Endothelial cell of umbilical vein (primary cell): ENCODE measurements around the gene NR1H3. TPM values are rescaled to one million over a fixed set of nuclear protein-coding genes. Genes with fewer than 3 reads are reported as not detected.

Experiments
- BruUV-seq: library from RNA; stranded (reverse); fragments of 400-500 nt; replicated peaks from 2 replicates; lab custom pipeline; 2021; lab: Mats Ljungman, UMichigan
- CTCF ChIA-PET: fragments of 300-600, 350-600 bp; sonication (Branson Sonifier 250); formaldehyde crosslinking; loops from one replicate; lab custom pipeline; 2021; ENCODE audit warnings: antibody characterized with exemption, inconsistent platforms; lab: Charles Lee
- POLR2A ChIA-PET: fragments of 300-600, 350-600 bp; sonication (Branson Sonifier 250); formaldehyde crosslinking; loops from one replicate; lab custom pipeline; 2021; ENCODE audit warnings: antibody characterized with exemption, inconsistent platforms; lab: Charles Lee
- DNase-seq: peaks from one replicate; pipeline ENCODE4 v3.0.0-alpha.2; 2011; ENCODE audit warnings: low read depth, low spot score
- FAIRE-seq: peaks from 2 replicates; lab custom pipeline; 2011; peaks lifted over from hg19 to GRCh38; lab: Jason Lieb, UNC
- H2AFZ ChIP-seq: 2 replicates; pipeline ENCODE4 v1.6.0; 2012; ENCODE audit warnings: low read depth, low read length, control low read depth, inconsistent platforms
- H3K27ac ChIP-seq: 2 replicates; pipeline ENCODE4 v1.5.1; 2011; ENCODE audit warnings: low read depth, mild to moderate bottlenecking, control low read depth, low read length, moderate library complexity; ENCODE audit not compliant: insufficient read depth
- H3K27me3 ChIP-seq, 2 experiments: 2 replicates each; pipeline versions ENCODE4 v1.6.0 to v1.6.1; 2011; ENCODE audit warnings: low read length in 2 of 2, mixed read lengths in 1 of 2; ENCODE audit not compliant: control insufficient read depth in 2 of 2, insufficient read depth in 2 of 2
- H3K36me3 ChIP-seq, 2 experiments: 2 replicates in 1 of 2; 3 replicates in 1 of 2; pipeline ENCODE4 v1.5.1; 2011; ENCODE audit warnings: low read length in 2 of 2, mild to moderate bottlenecking in 1 of 2, moderate library complexity in 1 of 2; ENCODE audit not compliant: control insufficient read depth in 2 of 2, insufficient read depth in 2 of 2; ENCODE audit errors: extremely low read depth in 1 of 2
- H3K4me1 ChIP-seq: 3 replicates; pipeline ENCODE4 v1.5.1; 2011; ENCODE audit warnings: mild to moderate bottlenecking, low read length; ENCODE audit not compliant: control insufficient read depth, insufficient read depth; ENCODE audit errors: extremely low read depth
- H3K4me2 ChIP-seq: 2 replicates; pipeline ENCODE4 v1.6.1; 2011; ENCODE audit warnings: low read length, control low read depth, mixed read lengths; ENCODE audit not compliant: insufficient read depth
- H3K4me3 ChIP-seq, 3 experiments: fragments of 200-600 bp in 1 of 3; sonication (generic), shearing (Covaris generic) in 1 of 3; replicated peaks in 1 of 3; 2 replicates each; pipeline ENCODE4 v1.5.1; 2011 to 2016; ENCODE audit warnings: control low read depth in 3 of 3, low read length in 3 of 3, mild to moderate bottlenecking in 2 of 3, inconsistent platforms in 1 of 3, low read depth in 1 of 3, moderate library complexity in 1 of 3; ENCODE audit not compliant: insufficient read depth in 1 of 3
- H3K79me2 ChIP-seq: 2 replicates; pipeline ENCODE4 v1.6.0; 2012; ENCODE audit warnings: low read length, inconsistent platforms; ENCODE audit not compliant: control insufficient read depth, insufficient read depth
- H3K9ac ChIP-seq: replicated peaks from 2 replicates; pipeline ENCODE3; 2011; ENCODE audit warnings: low read length, control low read depth; ENCODE audit not compliant: insufficient read depth; ENCODE audit errors: extremely low read depth
- H3K9me1 ChIP-seq: replicated peaks from 3 replicates; pipeline ENCODE4 v1.6.0; 2011; ENCODE audit warnings: mild to moderate bottlenecking, low read length; ENCODE audit not compliant: control insufficient read depth, insufficient read depth; ENCODE audit errors: extremely low read depth
- H3K9me3 ChIP-seq: replicated peaks from 2 replicates; pipeline ENCODE4 v1.5.1; 2012; ENCODE audit warnings: low read length, inconsistent platforms; ENCODE audit not compliant: control insufficient read depth, insufficient read depth
- H4K20me1 ChIP-seq: replicated peaks from 2 replicates; pipeline ENCODE3; 2011; ENCODE audit warnings: mild to moderate bottlenecking, low read length; ENCODE audit not compliant: control insufficient read depth, insufficient read depth; ENCODE audit errors: extremely low read depth
- EZH2 ChIP-seq: IDR thresholded peaks from 2 replicates; pipeline ENCODE4 v1.6.1; 2012; ENCODE audit warnings: borderline replicate concordance, low read depth, mild to moderate bottlenecking, moderate library complexity, low read length, inconsistent platforms; ENCODE audit not compliant: severe bottlenecking
- FOS ChIP-seq: IDR thresholded peaks from 2 replicates; pipeline ENCODE4 v1.6.1; 2011; ENCODE audit warnings: mild to moderate bottlenecking, low read length, moderate library complexity, borderline replicate concordance; ENCODE audit not compliant: insufficient read depth
- GATA2 ChIP-seq: IDR thresholded peaks from 2 replicates; pipeline ENCODE4 v1.7.0; 2011; ENCODE audit warnings: low read depth, mild to moderate bottlenecking, moderate library complexity, mixed read lengths, low read length; ENCODE audit not compliant: insufficient read length, insufficient read depth
- JUN ChIP-seq: IDR thresholded peaks from 2 replicates; pipeline ENCODE4 v1.6.1; 2011; ENCODE audit warnings: borderline replicate concordance, low read depth; ENCODE audit not compliant: insufficient read length, insufficient read depth
- MYC ChIP-seq: IDR thresholded peaks from one replicate; pipeline ENCODE4 v1.6.1; 2011; ENCODE audit warnings: mild to moderate bottlenecking, low read depth, low read length
- POLR2A ChIP-seq: IDR thresholded peaks from 2 replicates; pipeline ENCODE4 v1.6.1; 2012; ENCODE audit warnings: low read depth, mild to moderate bottlenecking, control low read depth, low read length
- POLR2AphosphoS5 ChIP-seq: IDR thresholded peaks from 2 replicates; pipeline ENCODE4 v1.6.1; 2012; ENCODE audit warnings: low read depth, mild to moderate bottlenecking, control low read depth, low read length, moderate library complexity; ENCODE audit not compliant: insufficient read depth
- dilution Hi-C: fragments of 300-500 bp; cut with MboI; formaldehyde crosslinking; loops from one replicate; pipeline ENCODE4 v1.15.0; 2019; ENCODE audit warnings: low sequenced_read_pairs; ENCODE audit not compliant: extremely low pct_ligation_motif_present
- intact Hi-C: fragments of 100-400 bp; cut with micrococcal nuclease; formaldehyde crosslinking; loops from one replicate; pipeline ENCODE4 v1.10.0; 2022
- polyA plus RNA-seq, 4 experiments: library from polyadenylated mRNA; depleted of rRNA in 3 of 4; stranded (reverse) in 3 of 4; unstranded in 1 of 4; fragments of >200 nt; gene quantifications; 2 replicates each; pipeline versions ENCODE4 v1.2.1 to v1.2.3, GENCODE V29; 2011 to 2012; ENCODE audit warnings: missing spikeins in 1 of 4
- total RNA-seq: library from RNA; stranded (reverse); gene quantifications from 2 replicates; pipeline ENCODE4 v1.2.3, GENCODE V29; 2021
- TF ChIP-seq, protein P1 (sequence below), 2 donors: IDR thresholded peaks; 1 replicate in 1 of 2; 2 replicates in 1 of 2; pipeline ENCODE4 v1.5.1; 2011; ENCODE audit warnings: low read length in 2 of 2, mild to moderate bottlenecking in 2 of 2, moderate library complexity in 2 of 2, control low read depth in 1 of 2, inconsistent platforms in 1 of 2, low read depth in 1 of 2; ENCODE audit not compliant: insufficient read depth in 1 of 2; ENCODE audit errors: extremely low read depth in 1 of 2
- TF ChIP-seq, protein P2 (sequence below): IDR thresholded peaks from 2 replicates; pipeline ENCODE4 v1.6.1; 2011; ENCODE audit not compliant: insufficient read depth, insufficient read length

Gene NR1H3
- total and polyA plus RNA-seq, 2 donors (not counting 3 experiments of a cell fraction or from before 2014, with no cell fraction given): 9.8 to 16.3 TPM

DNA sequence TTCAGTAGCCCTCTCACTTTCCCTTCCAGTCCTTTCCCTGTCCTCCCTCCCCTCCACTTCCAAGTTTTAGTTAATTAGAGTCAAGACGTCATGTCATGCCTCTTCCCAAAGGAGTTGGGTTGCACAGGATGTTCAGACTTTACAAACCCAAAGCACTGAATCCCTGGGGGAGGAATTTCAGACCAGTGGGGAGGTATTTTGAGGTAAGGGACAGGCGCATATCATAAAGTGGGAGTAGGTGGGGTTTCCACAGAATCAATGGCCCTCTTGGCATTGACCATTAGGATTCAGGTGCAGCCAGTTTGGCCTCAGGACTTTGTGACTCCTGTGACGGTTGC is 8.4 kb upstream of the NR1H3 start:
- H3K9ac ChIP-seq: peak overlapping the region; percentile 76
- H2AFZ ChIP-seq: peak overlapping the region; percentile 77
- FAIRE-seq (no peak), DNase-seq (no peak)
- H3K9me1 ChIP-seq: no peaks in the 10 kb centered on the region
- ChIA-PET POLR2A (interaction anchor here (1.0 to 1.9 kb wide), 3 partner anchors 15 to 35 kb away, joined by 3 to 15 read pairs (median 3); partner anchors contain the start of gene DDB2), CTCF (interaction anchor here (0.6 to 2.3 kb wide), 8 partner anchors 10 to 427 kb away, joined by 3 to 38 read pairs (median 6); partner anchors contain the start of genes DDB2 and NR1H3)
- BruUV-seq: no TSS peak
- peaks cover 8% of the 10 kb centered on the region for H3K79me2 ChIP-seq
- H3K36me3 ChIP-seq: peaks cover 0 to 14% of the 10 kb centered on the region in 2 experiments
- H3K27ac ChIP-seq: peak overlapping the region; percentile 49
- no peaks in the 10 kb centered on the region for H3K9me3 ChIP-seq
- H3K27me3 ChIP-seq: no peaks in the 10 kb centered on the region
- dilution Hi-C loops: no loop called here
- peak overlapping the region; percentile 80 for H3K4me2 ChIP-seq
- intact Hi-C loops: loop anchor here (1.0 kb wide), 1 partner anchor 20 kb away; no protein-coding TSS in a partner anchor
- TF ChIP-seq, protein P1, sequence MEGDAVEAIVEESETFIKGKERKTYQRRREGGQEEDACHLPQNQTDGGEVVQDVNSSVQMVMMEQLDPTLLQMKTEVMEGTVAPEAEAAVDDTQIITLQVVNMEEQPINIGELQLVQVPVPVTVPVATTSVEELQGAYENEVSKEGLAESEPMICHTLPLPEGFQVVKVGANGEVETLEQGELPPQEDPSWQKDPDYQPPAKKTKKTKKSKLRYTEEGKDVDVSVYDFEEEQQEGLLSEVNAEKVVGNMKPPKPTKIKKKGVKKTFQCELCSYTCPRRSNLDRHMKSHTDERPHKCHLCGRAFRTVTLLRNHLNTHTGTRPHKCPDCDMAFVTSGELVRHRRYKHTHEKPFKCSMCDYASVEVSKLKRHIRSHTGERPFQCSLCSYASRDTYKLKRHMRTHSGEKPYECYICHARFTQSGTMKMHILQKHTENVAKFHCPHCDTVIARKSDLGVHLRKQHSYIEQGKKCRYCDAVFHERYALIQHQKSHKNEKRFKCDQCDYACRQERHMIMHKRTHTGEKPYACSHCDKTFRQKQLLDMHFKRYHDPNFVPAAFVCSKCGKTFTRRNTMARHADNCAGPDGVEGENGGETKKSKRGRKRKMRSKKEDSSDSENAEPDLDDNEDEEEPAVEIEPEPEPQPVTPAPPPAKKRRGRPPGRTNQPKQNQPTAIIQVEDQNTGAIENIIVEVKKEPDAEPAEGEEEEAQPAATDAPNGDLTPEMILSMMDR (IDR thresholded peaks at IDR 0.05; ENCODE audit: extremely low read depth in 1 of 2, insufficient read depth in 1 of 2, low read depth in 1 of 2, low read length in 2 of 2): no peak
- TF ChIP-seq POLR2AphosphoS5: no peak
- TF ChIP-seq MYC: no peak
- TF ChIP-seq EZH2: no peak
- TF ChIP-seq GATA2: no peak
- TF ChIP-seq, protein P2, sequence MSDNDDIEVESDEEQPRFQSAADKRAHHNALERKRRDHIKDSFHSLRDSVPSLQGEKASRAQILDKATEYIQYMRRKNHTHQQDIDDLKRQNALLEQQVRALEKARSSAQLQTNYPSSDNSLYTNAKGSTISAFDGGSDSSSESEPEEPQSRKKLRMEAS: no peak
- TF ChIP-seq POLR2A: no peak
- no peak for TF ChIP-seq JUN
- TF ChIP-seq FOS: no peak
- H3K4me1 ChIP-seq: peaks cover 18% of the 10 kb centered on the region
- H3K4me3 ChIP-seq: peak overlapping the region; percentile 50 to 74 (median 68)
- H4K20me1 ChIP-seq: no peaks in the 10 kb centered on the region
